Measurements from ENCODE around the gene CGB1.
A peak's percentile ranks its signal among the peaks of the same experiment; 100 is the strongest.

DNA sequence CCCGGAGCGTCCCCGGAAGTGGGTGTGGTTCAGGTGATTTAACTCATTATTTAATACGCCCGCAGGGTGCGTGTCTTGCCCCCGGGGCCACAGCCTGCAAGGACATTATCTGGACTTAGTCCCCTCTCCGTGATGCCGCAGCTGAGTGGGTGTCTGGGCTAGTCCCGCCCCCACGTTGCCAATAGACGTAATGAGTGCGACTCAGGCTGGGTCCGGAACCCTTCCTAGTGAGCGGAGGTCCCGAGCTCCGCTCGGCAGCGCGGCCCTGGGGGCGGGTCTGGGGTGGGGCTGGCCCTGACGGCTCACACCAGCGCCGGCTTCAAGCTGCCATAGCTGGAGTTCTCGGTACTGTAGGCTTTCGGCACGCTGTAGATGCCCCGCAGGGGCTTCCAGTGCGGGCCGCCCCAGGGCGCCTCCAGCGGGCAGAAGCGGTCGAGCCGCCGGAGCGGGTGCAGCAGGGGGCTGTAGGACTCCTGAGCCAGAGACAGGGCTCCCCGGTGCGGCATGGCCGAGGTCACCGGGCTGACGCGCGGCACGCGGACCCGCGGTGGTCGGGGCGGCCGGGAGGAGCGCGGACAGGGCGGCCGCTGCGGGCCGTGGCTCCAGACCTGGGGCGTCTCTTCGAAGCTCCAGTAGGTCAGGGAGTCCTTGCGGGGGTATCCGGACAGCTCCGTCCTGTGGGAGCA is 18.9 kb downstream of the CGB1 start:
- TF ChIP-seq, protein P1, sequence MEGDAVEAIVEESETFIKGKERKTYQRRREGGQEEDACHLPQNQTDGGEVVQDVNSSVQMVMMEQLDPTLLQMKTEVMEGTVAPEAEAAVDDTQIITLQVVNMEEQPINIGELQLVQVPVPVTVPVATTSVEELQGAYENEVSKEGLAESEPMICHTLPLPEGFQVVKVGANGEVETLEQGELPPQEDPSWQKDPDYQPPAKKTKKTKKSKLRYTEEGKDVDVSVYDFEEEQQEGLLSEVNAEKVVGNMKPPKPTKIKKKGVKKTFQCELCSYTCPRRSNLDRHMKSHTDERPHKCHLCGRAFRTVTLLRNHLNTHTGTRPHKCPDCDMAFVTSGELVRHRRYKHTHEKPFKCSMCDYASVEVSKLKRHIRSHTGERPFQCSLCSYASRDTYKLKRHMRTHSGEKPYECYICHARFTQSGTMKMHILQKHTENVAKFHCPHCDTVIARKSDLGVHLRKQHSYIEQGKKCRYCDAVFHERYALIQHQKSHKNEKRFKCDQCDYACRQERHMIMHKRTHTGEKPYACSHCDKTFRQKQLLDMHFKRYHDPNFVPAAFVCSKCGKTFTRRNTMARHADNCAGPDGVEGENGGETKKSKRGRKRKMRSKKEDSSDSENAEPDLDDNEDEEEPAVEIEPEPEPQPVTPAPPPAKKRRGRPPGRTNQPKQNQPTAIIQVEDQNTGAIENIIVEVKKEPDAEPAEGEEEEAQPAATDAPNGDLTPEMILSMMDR (tag by site-specific recombination; IDR thresholded peaks at IDR 0.05): no peak; the same call in 1 of the 2 replicates
- no peak for TF ChIP-seq ZNF274 (IDR thresholded peaks at IDR 0.05; ENCODE audit: low read length)
- no peak for TF ChIP-seq ZNF274 (tag by site-specific recombination; IDR thresholded peaks at IDR 0.05; ENCODE audit: borderline replicate concordance)
- TF ChIP-seq, protein P2, sequence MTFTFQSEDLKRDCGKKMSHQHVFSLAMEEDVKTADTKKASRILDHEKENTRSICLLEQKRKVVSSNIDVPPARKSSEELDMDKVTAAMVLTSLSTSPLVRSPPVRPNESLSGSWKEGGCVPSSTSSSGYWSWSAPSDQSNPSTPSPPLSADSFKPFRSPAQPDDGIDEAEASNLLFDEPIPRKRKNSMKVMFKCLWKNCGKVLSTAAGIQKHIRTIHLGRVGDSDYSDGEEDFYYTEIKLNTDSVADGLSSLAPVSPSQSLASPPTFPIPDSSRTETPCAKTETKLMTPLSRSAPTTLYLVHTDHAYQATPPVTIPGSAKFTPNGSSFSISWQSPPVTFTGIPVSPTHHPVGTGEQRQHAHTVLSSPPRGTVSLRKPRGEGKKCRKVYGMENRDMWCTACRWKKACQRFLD (tag by site-specific recombination; IDR thresholded peaks at IDR 0.05): no peak
- no peak for TF ChIP-seq ZNF654 (tag by site-specific recombination; IDR thresholded peaks at IDR 0.05; ENCODE audit: low read depth)
- TF ChIP-seq ZNF202 (tag by site-specific recombination; IDR thresholded peaks at IDR 0.05; ENCODE audit: borderline replicate concordance): no peak
- no peak; the same call in 1 of the 2 replicates for TF ChIP-seq ZBTB20 (tag by site-specific recombination; IDR thresholded peaks at IDR 0.05)
- TF ChIP-seq, protein P3, sequence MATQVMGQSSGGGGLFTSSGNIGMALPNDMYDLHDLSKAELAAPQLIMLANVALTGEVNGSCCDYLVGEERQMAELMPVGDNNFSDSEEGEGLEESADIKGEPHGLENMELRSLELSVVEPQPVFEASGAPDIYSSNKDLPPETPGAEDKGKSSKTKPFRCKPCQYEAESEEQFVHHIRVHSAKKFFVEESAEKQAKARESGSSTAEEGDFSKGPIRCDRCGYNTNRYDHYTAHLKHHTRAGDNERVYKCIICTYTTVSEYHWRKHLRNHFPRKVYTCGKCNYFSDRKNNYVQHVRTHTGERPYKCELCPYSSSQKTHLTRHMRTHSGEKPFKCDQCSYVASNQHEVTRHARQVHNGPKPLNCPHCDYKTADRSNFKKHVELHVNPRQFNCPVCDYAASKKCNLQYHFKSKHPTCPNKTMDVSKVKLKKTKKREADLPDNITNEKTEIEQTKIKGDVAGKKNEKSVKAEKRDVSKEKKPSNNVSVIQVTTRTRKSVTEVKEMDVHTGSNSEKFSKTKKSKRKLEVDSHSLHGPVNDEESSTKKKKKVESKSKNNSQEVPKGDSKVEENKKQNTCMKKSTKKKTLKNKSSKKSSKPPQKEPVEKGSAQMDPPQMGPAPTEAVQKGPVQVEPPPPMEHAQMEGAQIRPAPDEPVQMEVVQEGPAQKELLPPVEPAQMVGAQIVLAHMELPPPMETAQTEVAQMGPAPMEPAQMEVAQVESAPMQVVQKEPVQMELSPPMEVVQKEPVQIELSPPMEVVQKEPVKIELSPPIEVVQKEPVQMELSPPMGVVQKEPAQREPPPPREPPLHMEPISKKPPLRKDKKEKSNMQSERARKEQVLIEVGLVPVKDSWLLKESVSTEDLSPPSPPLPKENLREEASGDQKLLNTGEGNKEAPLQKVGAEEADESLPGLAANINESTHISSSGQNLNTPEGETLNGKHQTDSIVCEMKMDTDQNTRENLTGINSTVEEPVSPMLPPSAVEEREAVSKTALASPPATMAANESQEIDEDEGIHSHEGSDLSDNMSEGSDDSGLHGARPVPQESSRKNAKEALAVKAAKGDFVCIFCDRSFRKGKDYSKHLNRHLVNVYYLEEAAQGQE (tag by site-specific recombination; IDR thresholded peaks at IDR 0.05): no peak
- TF ChIP-seq, protein P4, sequence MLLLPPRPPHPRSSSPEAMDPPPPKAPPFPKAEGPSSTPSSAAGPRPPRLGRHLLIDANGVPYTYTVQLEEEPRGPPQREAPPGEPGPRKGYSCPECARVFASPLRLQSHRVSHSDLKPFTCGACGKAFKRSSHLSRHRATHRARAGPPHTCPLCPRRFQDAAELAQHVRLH (tag by site-specific recombination; IDR thresholded peaks at IDR 0.05): no peak
- TF ChIP-seq, protein P5, sequence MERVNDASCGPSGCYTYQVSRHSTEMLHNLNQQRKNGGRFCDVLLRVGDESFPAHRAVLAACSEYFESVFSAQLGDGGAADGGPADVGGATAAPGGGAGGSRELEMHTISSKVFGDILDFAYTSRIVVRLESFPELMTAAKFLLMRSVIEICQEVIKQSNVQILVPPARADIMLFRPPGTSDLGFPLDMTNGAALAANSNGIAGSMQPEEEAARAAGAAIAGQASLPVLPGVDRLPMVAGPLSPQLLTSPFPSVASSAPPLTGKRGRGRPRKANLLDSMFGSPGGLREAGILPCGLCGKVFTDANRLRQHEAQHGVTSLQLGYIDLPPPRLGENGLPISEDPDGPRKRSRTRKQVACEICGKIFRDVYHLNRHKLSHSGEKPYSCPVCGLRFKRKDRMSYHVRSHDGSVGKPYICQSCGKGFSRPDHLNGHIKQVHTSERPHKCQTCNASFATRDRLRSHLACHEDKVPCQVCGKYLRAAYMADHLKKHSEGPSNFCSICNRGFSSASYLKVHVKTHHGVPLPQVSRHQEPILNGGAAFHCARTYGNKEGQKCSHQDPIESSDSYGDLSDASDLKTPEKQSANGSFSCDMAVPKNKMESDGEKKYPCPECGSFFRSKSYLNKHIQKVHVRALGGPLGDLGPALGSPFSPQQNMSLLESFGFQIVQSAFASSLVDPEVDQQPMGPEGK (tag by site-specific recombination; IDR thresholded peaks at IDR 0.05): peak; percentile 76
